ENCODE measurements around the gene ABLIM3.

Gene ABLIM3

GRCh38 chr5:149261246-149261645 is 120.0 kb downstream of the ABLIM3 start:
- no peak overlapping the region for H3K4me3 ChIP-seq (ENCODE audit: low read depth, low read length)
- no peak for DNase-seq (ENCODE audit: low read depth)
- no peak for TF ChIP-seq CTCF (IDR thresholded peaks at IDR 0.05; ENCODE audit: low read depth, low read length, missing control alignments)

GRCh38 chr5:149262315-149262714 is 121.0 kb downstream of the ABLIM3 start:
- TF ChIP-seq CTCF (IDR thresholded peaks at IDR 0.05; ENCODE audit: low read depth, low read length, missing control alignments): no peak
- no peak overlapping the region for H3K4me3 ChIP-seq (ENCODE audit: low read depth, low read length)
- no peak for DNase-seq (ENCODE audit: low read depth)

- no peak overlapping the region for H3K4me3 ChIP-seq (ENCODE audit: low read depth, low read length)
- peak; percentile 76 for TF ChIP-seq CTCF (IDR thresholded peaks at IDR 0.05; ENCODE audit: low read depth, low read length, missing control alignments)
- DNase-seq (ENCODE audit: low read depth): peak; percentile 13
Observed at GRCh38 chr5:149264439-149265067, 123.3 kb downstream of the ABLIM3 start.

GRCh38 chr5:149265068-149265465 is 123.8 kb downstream of the ABLIM3 start:
- no peak for DNase-seq (ENCODE audit: low read depth)
- H3K4me3 ChIP-seq (ENCODE audit: low read depth, low read length): no peak overlapping the region
- no peak for TF ChIP-seq CTCF (IDR thresholded peaks at IDR 0.05; ENCODE audit: low read depth, low read length, missing control alignments)

GRCh38 chr5:149265597-149265996 is 124.3 kb downstream of the ABLIM3 start:
- H3K4me3 ChIP-seq (ENCODE audit: low read depth, low read length): no peak overlapping the region
- DNase-seq (ENCODE audit: low read depth): no peak
- TF ChIP-seq CTCF (IDR thresholded peaks at IDR 0.05; ENCODE audit: low read depth, low read length, missing control alignments): no peak

- no peak for DNase-seq (ENCODE audit: low read depth)
- no peak overlapping the region for H3K4me3 ChIP-seq (ENCODE audit: low read depth, low read length)
- no peak for TF ChIP-seq CTCF (IDR thresholded peaks at IDR 0.05; ENCODE audit: low read depth, low read length, missing control alignments)
Observed at GRCh38 chr5:149267241-149267973, 126.1 kb downstream of the ABLIM3 start.
